Prostate gland (tissue), 2 donors: Measurements from ENCODE around the gene SPEN.

Source experiments
- POLR2A ChIP-seq: fragments of 450-650 bp; IDR thresholded peaks from one replicate; pipeline ENCODE4 v1.6.1; 2016; ENCODE audit warnings: antibody characterized with exemption, mild to moderate bottlenecking
- TF ChIP-seq, protein P1 (sequence below), 4 experiments: fragments of 200-600 bp in 2 of 4; fragments of 450-650 bp in 2 of 4; sonication (generic) in 2 of 4; IDR thresholded peaks; 1 replicate in 3 of 4; 2 replicates in 1 of 4; pipeline ENCODE4 v1.5.1; 2016 to 2019; ENCODE audit warnings: antibody characterized with exemption in 4 of 4, mild to moderate bottlenecking in 2 of 4, moderate library complexity in 2 of 4

DNA sequence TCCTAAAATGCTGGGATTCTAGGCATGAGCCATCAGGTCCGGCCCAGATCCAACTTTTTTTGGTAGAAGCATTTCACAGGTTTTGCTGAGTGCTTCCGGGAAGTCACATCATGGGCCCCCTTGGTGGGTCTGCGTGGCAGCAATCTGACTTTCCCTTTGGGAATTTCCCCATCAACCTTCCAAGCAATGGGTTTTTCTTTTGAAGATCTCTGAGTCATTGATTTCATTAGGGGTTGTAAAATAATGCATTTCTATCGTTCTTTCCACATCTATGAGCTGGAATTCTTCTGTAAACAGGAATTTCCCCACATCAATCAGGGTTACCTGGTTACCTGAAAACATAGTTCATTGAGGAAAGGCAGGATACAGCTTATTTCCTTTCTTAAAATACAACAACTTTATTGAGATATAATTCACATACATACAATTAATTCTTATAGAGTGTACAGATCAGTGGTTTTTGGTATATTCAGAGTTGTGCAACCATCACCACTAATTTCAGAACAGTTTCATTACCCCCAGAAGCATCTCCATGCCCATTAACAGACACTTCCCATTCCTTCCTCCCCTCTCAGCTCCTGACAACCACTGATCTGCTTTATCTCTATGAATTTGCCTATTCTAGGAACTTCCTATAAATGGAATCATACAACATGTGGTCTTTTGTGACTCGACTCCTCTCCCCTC is 138.2 kb downstream of the SPEN start:
- no peak for TF ChIP-seq POLR2A
- TF ChIP-seq, protein P1, sequence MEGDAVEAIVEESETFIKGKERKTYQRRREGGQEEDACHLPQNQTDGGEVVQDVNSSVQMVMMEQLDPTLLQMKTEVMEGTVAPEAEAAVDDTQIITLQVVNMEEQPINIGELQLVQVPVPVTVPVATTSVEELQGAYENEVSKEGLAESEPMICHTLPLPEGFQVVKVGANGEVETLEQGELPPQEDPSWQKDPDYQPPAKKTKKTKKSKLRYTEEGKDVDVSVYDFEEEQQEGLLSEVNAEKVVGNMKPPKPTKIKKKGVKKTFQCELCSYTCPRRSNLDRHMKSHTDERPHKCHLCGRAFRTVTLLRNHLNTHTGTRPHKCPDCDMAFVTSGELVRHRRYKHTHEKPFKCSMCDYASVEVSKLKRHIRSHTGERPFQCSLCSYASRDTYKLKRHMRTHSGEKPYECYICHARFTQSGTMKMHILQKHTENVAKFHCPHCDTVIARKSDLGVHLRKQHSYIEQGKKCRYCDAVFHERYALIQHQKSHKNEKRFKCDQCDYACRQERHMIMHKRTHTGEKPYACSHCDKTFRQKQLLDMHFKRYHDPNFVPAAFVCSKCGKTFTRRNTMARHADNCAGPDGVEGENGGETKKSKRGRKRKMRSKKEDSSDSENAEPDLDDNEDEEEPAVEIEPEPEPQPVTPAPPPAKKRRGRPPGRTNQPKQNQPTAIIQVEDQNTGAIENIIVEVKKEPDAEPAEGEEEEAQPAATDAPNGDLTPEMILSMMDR (IDR thresholded peaks at IDR 0.05), result no peak
